Adrenal gland (tissue), 12 donors: ENCODE measurements around the gene NR1H2. TPM values are rescaled to one million over a fixed set of nuclear protein-coding genes. Genes with fewer than 3 reads are reported as not detected.

Experiments used
- DNase-seq, 7 donors: peaks; one replicate each; pipeline ENCODE4 v3.0.0-alpha.2; 2019 to 2020
- H3K27ac ChIP-seq, 5 donors: fragments of 200-600 bp; sonication (generic) in 4 of 5; 1 replicate in 3 of 5; 2 replicates in 2 of 5; pipeline versions ENCODE4 v1.5.1 to v1.8.0; 2016 to 2020; ENCODE audit warnings: mild to moderate bottlenecking in 1 of 5
- H3K27me3 ChIP-seq: fragments of 200-600 bp; 2 replicates; pipeline ENCODE4 v1.8.0; 2021
- H3K36me3 ChIP-seq, 2 donors: fragments of 200-600 bp; replicated peaks in 1 of 2; 1 replicate in 1 of 2; 2 replicates in 1 of 2; pipeline versions ENCODE4 v1.5.1 to v1.8.0; 2018 to 2022
- H3K4me1 ChIP-seq, 2 donors: fragments of 200-600 bp; replicated peaks in 1 of 2; 1 replicate in 1 of 2; 2 replicates in 1 of 2; pipeline versions ENCODE4 v1.5.1 to v1.8.0; 2018 to 2021
- H3K4me3 ChIP-seq, 4 donors: fragments of 200-600 bp; sonication (generic) in 3 of 4; one replicate each; pipeline ENCODE4 v1.5.1; 2016 to 2018
- H3K9me3 ChIP-seq, 3 donors: fragments of 200-600 bp; sonication (generic) in 1 of 3; replicated peaks in 1 of 3; 1 replicate in 2 of 3; 2 replicates in 1 of 3; pipeline versions ENCODE4 v1.5.1 to v1.8.0; 2016 to 2021
- CTCF ChIP-seq, 6 experiments: fragments of 450-650 bp in 4 of 6; fragments of 200-600 bp in 2 of 6; sonication (generic) in 1 of 6; IDR thresholded peaks; 1 replicate in 5 of 6; 2 replicates in 1 of 6; pipeline versions ENCODE4 v1.5.1 to v1.8.0; 2016 to 2021; ENCODE audit warnings: antibody characterized with exemption in 6 of 6, mild to moderate bottlenecking in 2 of 6, moderate library complexity in 1 of 6
- POLR2A ChIP-seq, 2 donors: fragments of 450-650 bp; IDR thresholded peaks; one replicate each; pipeline ENCODE4 v1.6.1; 2017; ENCODE audit warnings: antibody characterized with exemption in 2 of 2, mild to moderate bottlenecking in 2 of 2, moderate library complexity in 1 of 2
- WGBS, 4 donors: extraction: QIAGEN DNeasy Blood & Tissue Kit in 2 of 4; methylation state at CpG; one replicate each; pipeline versions ENCODE4 v1.1.5 to v1.1.7; 2013 to 2017; 5-methylcytosine and 5-hydroxymethylcytosine counted together
- intact Hi-C, 2 donors: fragments of 100-400 bp; cut with DNase I; formaldehyde crosslinking; loops; one replicate each; pipeline versions ENCODE4 v1.14.1 to v1.15.0; 2022 to 2023
- polyA plus RNA-seq, 3 donors: library from polyadenylated mRNA; stranded (reverse); fragments of 200-250 nt in 2 of 3; fragments of 350-450 nt in 1 of 3; fragmentation: Illumina TruSeq in 1 of 3; extraction: RNeasy Lipid Tissue Mini Kit (QIAGEN cat#74804) in 1 of 3; gene quantifications; one replicate each; pipeline ENCODE4 v1.2.3, GENCODE V29; 2013 to 2014
- total RNA-seq, 9 donors: library from RNA; depleted of rRNA in 4 of 9; stranded (reverse); fragments of >200 nt in 4 of 9; fragments of 120-200 nt in 1 of 9; fragmentation: NEBNext Ultra II Directional in 1 of 9; extraction: Animal tissue kit (Norgen Biotek cat#: 25700) in 1 of 9; gene quantifications; one replicate each; pipeline versions ENCODE4 v1.1.0 to v1.2.4, GENCODE V29; 2013 to 2023
- donor health status: healthy with polysubstance abuse.
- donor health status: Bipolar disorder and iron deficiency.
- donor health status: DM: yes; HTN: yes; CAD: no.
- donor health status: DM: no; HTN: no; CAD: no.
- donor health status: DM: no; HTN: no; CAD: no.
- donor health status: DM: yes; HTN: yes; CAD: no.

NR1H2 gene
- total and polyA plus RNA-seq, 12 donors, result 16.5 to 148 (median 99.3) TPM

- H3K4me1 ChIP-seq, result no peaks in the 10 kb centered on the region
- H3K36me3 ChIP-seq, result no peaks in the 10 kb centered on the region
- WGBS, 4 donors, result 86 to 93% (median 90%) methylated on average over 8 to 9 of the region's 9 CpGs
Observed at GRCh38 chr19:50394017-50394416, 17.8 kb downstream of the NR1H2 start.

GRCh38 chr19:50398675-50399367 is 22.6 kb downstream of the NR1H2 start:
- Histone ChIP-seq H3K36me3 (no peaks in the 10 kb centered on the region), H3K27me3 (no peaks in the 10 kb centered on the region), H3K4me3 (no peak overlapping the region), H3K9me3 (no peaks in the 10 kb centered on the region), H3K27ac (no peak overlapping the region), H3K4me1 (no peaks in the 10 kb centered on the region)
- 87 to 94% (median 90%) methylated on average over 10 to 13 of the region's 13 CpGs for WGBS, 4 donors
- intact Hi-C loops, result no loop called here
- DNase-seq, result no peak
- TF ChIP-seq POLR2A (IDR thresholded peaks at IDR 0.05), result no peak
- no peak for TF ChIP-seq CTCF (IDR thresholded peaks at IDR 0.05)

More at GRCh38 chr19:50394017-50394416, 17.8 kb downstream of the NR1H2 start:
- Histone ChIP-seq H3K9me3 (no peaks in the 10 kb centered on the region), H3K27me3 (no peaks in the 10 kb centered on the region), H3K4me3 (no peak overlapping the region), H3K27ac (no peak overlapping the region)
- TF ChIP-seq POLR2A (IDR thresholded peaks at IDR 0.05) (no peak), CTCF (IDR thresholded peaks at IDR 0.05) (no peak)
- intact Hi-C loops, result no loop called here
- DNase-seq, result no peak

GRCh38 chr19:50399368-50399745 is 23.1 kb downstream of the NR1H2 start:
- Histone ChIP-seq H3K9me3 (no peaks in the 10 kb centered on the region), H3K4me1 (no peaks in the 10 kb centered on the region), H3K27ac (no peak overlapping the region), H3K4me3 (no peak overlapping the region), H3K27me3 (no peaks in the 10 kb centered on the region), H3K36me3 (no peaks in the 10 kb centered on the region)
- intact Hi-C loops, result no loop called here
- TF ChIP-seq CTCF (IDR thresholded peaks at IDR 0.05) (no peak), POLR2A (IDR thresholded peaks at IDR 0.05) (no peak)
- 95 to 97% (median 96%) methylated on average over 7 to 10 of the region's 10 CpGs for WGBS, 4 donors
- no peak for DNase-seq

- no peak for DNase-seq
- TF ChIP-seq CTCF (IDR thresholded peaks at IDR 0.05) (no peak), POLR2A (IDR thresholded peaks at IDR 0.05) (no peak)
- Histone ChIP-seq H3K9me3 (no peaks in the 10 kb centered on the region), H3K27me3 (no peaks in the 10 kb centered on the region), H3K4me3 (no peak overlapping the region), H3K36me3 (no peaks in the 10 kb centered on the region), H3K4me1 (no peaks in the 10 kb centered on the region), H3K27ac (no peak overlapping the region)
- intact Hi-C loops, result no loop called here
- WGBS, 4 donors, result 93 to 96% (median 94%) methylated on average over 28 to 48 of the region's 48 CpGs
Observed at GRCh38 chr19:50401605-50402450, 25.6 kb downstream of the NR1H2 start.
